ENCODE results near the gene ATG5. TPM values are rescaled to one million over a fixed set of nuclear protein-coding genes. Genes with fewer than 3 reads are reported as not detected.

Gene ATG5
- polyA plus RNA-seq, 1 donor from 2014 or later, result 45.5 TPM

DNA sequence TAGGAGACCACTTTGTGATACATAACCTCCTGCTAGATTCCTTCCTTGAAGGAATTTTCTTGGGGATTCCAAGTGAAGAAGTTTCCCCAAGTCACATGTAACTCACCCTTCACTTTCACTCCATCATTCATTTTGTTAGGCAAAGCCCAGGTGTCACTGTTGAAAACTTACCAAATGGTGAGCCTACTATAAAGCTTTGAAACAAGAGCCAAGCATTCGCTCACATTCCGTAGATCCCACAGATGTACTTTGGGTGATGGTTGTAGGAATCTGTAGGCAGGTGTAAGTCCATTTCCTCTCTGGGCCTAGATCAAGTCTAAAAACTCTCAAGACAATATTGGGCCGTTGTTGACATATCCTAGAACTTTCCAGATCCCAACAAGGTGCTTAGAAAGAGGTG lies 165.4 kb downstream of the ATG5 start:
- Histone ChIP-seq H3K4me2 (ENCODE audit: low read length) (no peak overlapping the region), H3K9me3 (ENCODE audit: low read length) (no peaks in the 10 kb centered on the region), H3K4me3 (ENCODE audit: low read length) (no peak overlapping the region), H3K27ac (ENCODE audit: low read length) (no peak overlapping the region), H3K27me3 (ENCODE audit: insufficient read depth, low read depth, low read length) (no peaks in the 10 kb centered on the region), H3K79me2 (replicated peaks; ENCODE audit: insufficient read depth, low read length) (no peaks in the 10 kb centered on the region), H3F3A (ENCODE audit: insufficient read depth, low read length, poor library complexity, severe bottlenecking) (no peaks in the 10 kb centered on the region), H3K9me2 (ENCODE audit: insufficient read depth, low read length) (no peaks in the 10 kb centered on the region), H3K36me3 (ENCODE audit: insufficient read depth, low read length) (no peaks in the 10 kb centered on the region), H2AFZ (ENCODE audit: low read depth, low read length) (no peak overlapping the region), H3K9ac (ENCODE audit: low read length) (no peak overlapping the region), H4K20me1 (ENCODE audit: insufficient read depth) (no peaks in the 10 kb centered on the region)
- TF ChIP-seq SMC3 (conservative IDR thresholded peaks at IDR 0.05; ENCODE audit: poor library complexity), result no peak
- TF ChIP-seq, protein P1, sequence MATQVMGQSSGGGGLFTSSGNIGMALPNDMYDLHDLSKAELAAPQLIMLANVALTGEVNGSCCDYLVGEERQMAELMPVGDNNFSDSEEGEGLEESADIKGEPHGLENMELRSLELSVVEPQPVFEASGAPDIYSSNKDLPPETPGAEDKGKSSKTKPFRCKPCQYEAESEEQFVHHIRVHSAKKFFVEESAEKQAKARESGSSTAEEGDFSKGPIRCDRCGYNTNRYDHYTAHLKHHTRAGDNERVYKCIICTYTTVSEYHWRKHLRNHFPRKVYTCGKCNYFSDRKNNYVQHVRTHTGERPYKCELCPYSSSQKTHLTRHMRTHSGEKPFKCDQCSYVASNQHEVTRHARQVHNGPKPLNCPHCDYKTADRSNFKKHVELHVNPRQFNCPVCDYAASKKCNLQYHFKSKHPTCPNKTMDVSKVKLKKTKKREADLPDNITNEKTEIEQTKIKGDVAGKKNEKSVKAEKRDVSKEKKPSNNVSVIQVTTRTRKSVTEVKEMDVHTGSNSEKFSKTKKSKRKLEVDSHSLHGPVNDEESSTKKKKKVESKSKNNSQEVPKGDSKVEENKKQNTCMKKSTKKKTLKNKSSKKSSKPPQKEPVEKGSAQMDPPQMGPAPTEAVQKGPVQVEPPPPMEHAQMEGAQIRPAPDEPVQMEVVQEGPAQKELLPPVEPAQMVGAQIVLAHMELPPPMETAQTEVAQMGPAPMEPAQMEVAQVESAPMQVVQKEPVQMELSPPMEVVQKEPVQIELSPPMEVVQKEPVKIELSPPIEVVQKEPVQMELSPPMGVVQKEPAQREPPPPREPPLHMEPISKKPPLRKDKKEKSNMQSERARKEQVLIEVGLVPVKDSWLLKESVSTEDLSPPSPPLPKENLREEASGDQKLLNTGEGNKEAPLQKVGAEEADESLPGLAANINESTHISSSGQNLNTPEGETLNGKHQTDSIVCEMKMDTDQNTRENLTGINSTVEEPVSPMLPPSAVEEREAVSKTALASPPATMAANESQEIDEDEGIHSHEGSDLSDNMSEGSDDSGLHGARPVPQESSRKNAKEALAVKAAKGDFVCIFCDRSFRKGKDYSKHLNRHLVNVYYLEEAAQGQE (IDR thresholded peaks at IDR 0.05; ENCODE audit: borderline replicate concordance), result no peak
- TF ChIP-seq MXI1 (conservative IDR thresholded peaks at IDR 0.05; ENCODE audit: poor library complexity, severe bottlenecking), result no peak

DNA sequence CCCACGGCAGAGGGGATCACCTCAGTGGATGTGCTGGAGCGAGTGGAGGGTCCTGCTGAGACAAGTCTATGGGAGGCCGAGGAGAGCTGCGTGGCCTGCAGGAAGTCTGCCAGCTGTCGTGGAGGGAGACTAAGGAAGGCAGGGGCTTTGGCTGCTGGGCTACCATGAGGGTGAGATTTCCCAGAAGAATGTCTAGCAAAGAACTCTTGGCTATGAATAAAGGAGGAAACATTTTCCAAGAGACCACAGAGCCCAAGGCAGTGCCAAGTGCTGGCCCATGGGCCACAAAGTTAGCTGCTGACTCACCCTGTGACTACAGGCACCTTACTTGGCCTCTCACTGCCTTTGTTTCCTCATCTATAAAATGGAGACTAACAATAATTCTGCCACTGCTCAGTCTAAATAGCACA lies 166.0 kb downstream of the ATG5 start:
- H2AFZ ChIP-seq (ENCODE audit: low read depth, low read length), result no peak overlapping the region
- H3K9ac ChIP-seq (ENCODE audit: low read length), result no peak overlapping the region
- H4K20me1 ChIP-seq (ENCODE audit: insufficient read depth), result no peaks in the 10 kb centered on the region

More for the DNA sequence above, 166.0 kb downstream of the ATG5 start:
- no peaks in the 10 kb centered on the region for H3K79me2 ChIP-seq (replicated peaks; ENCODE audit: insufficient read depth, low read length)
- H3K9me3 ChIP-seq (ENCODE audit: low read length), result no peaks in the 10 kb centered on the region
- no peak overlapping the region for H3K4me2 ChIP-seq (ENCODE audit: low read length)
- H3K4me3 ChIP-seq (ENCODE audit: low read length), result no peak overlapping the region
- TF ChIP-seq POLR2AphosphoS5 (IDR thresholded peaks at IDR 0.05) (no peak), EZH2 (IDR thresholded peaks at IDR 0.05; ENCODE audit: borderline replicate concordance, insufficient read depth, low read length, poor library complexity, severe bottlenecking) (no peak), EP300 (conservative IDR thresholded peaks at IDR 0.05; ENCODE audit: poor library complexity, severe bottlenecking) (no peak), TAF1 (IDR thresholded peaks at IDR 0.05; ENCODE audit: low read depth) (no peak), SMC3 (conservative IDR thresholded peaks at IDR 0.05; ENCODE audit: poor library complexity) (no peak), MXI1 (conservative IDR thresholded peaks at IDR 0.05; ENCODE audit: poor library complexity, severe bottlenecking) (no peak), RAD21 (conservative IDR thresholded peaks at IDR 0.05) (no peak)
- TF ChIP-seq, protein P1 (IDR thresholded peaks at IDR 0.05; ENCODE audit: borderline replicate concordance), result no peak
- TF ChIP-seq, protein P2, sequence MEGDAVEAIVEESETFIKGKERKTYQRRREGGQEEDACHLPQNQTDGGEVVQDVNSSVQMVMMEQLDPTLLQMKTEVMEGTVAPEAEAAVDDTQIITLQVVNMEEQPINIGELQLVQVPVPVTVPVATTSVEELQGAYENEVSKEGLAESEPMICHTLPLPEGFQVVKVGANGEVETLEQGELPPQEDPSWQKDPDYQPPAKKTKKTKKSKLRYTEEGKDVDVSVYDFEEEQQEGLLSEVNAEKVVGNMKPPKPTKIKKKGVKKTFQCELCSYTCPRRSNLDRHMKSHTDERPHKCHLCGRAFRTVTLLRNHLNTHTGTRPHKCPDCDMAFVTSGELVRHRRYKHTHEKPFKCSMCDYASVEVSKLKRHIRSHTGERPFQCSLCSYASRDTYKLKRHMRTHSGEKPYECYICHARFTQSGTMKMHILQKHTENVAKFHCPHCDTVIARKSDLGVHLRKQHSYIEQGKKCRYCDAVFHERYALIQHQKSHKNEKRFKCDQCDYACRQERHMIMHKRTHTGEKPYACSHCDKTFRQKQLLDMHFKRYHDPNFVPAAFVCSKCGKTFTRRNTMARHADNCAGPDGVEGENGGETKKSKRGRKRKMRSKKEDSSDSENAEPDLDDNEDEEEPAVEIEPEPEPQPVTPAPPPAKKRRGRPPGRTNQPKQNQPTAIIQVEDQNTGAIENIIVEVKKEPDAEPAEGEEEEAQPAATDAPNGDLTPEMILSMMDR (IDR thresholded peaks at IDR 0.05; ENCODE audit: poor library complexity, severe bottlenecking), result no peak
- H3K27ac ChIP-seq (ENCODE audit: low read length), result no peak overlapping the region
- H3K27me3 ChIP-seq (ENCODE audit: insufficient read depth, low read depth, low read length), result no peaks in the 10 kb centered on the region
- no peaks in the 10 kb centered on the region for H3K9me2 ChIP-seq (ENCODE audit: insufficient read depth, low read length)
- no peaks in the 10 kb centered on the region for H3K36me3 ChIP-seq (ENCODE audit: insufficient read depth, low read length)
- no peaks in the 10 kb centered on the region for H3F3A ChIP-seq (ENCODE audit: insufficient read depth, low read length, poor library complexity, severe bottlenecking)

Measured in neural cell (in vitro differentiated cells).